SK-N-SH treated with all-trans-retinoic acid at 6 μM for 48 hours (cell line): Measurements from ENCODE around the gene DTX3L.
"Not testable (repeated sequence)": the region's sequence is repeated elsewhere in the genome, so short reads cannot be mapped to it uniquely, and the experiment has no call there.

ENCODE experiments used
- ATAC-seq: fragments of 200-7000 bp; cut with Tn5 transposase; 3 replicates; pipeline ENCODE4 v1.9.1; 2020; ENCODE audit warnings: mild to moderate bottlenecking, moderate library complexity
- ARNTL ChIP-seq: fragments of 450-650 bp; formaldehyde crosslinking; IDR thresholded peaks from 2 replicates; pipeline ENCODE4 v1.5.0; 2020; ENCODE audit warnings: low read depth, mild to moderate bottlenecking, moderate library complexity, borderline replicate concordance
- BACH2 ChIP-seq: fragments of 250-450 bp; sonication (Bioruptor Pico); IDR thresholded peaks from 2 replicates; pipeline ENCODE4 v1.9.0; 2021; ENCODE audit warnings: mild to moderate bottlenecking, borderline replicate concordance
- CREB5 ChIP-seq: fragments of 250-450 bp; sonication (Bioruptor Pico); IDR thresholded peaks from 2 replicates; pipeline ENCODE4 v1.5.1; 2020; ENCODE audit warnings: low read depth, mild to moderate bottlenecking, moderate library complexity
- CSDC2 ChIP-seq: fragments of 250-450 bp; sonication (Bioruptor Pico); IDR thresholded peaks from 2 replicates; pipeline ENCODE4 v1.5.0; 2020; ENCODE audit warnings: mild to moderate bottlenecking, moderate library complexity
- CSRNP3 ChIP-seq: fragments of 250-450 bp; sonication (Bioruptor Pico); IDR thresholded peaks from 2 replicates; pipeline ENCODE4 v1.5.1; 2021; ENCODE audit warnings: mild to moderate bottlenecking, moderate library complexity
- ESRRG ChIP-seq: fragments of 250-450 bp; sonication (Bioruptor Pico); IDR thresholded peaks from 2 replicates; pipeline ENCODE4 v1.6.1; 2021; ENCODE audit warnings: mild to moderate bottlenecking
- GLIS3 ChIP-seq: fragments of 250-450 bp; sonication (Bioruptor Pico); IDR thresholded peaks from 2 replicates; pipeline ENCODE4 v1.5.0; 2020; ENCODE audit warnings: mild to moderate bottlenecking, moderate library complexity
- ISL1 ChIP-seq: fragments of 250-450 bp; sonication (Bioruptor Pico); IDR thresholded peaks from 2 replicates; pipeline ENCODE4 v2.1.2; 2022; ENCODE audit warnings: mild to moderate bottlenecking, moderate library complexity
- OSR1 ChIP-seq: fragments of 250-450 bp; sonication (Bioruptor Pico); IDR thresholded peaks from 2 replicates; pipeline ENCODE4 v1.8.0; 2022; ENCODE audit warnings: moderate library complexity, mild to moderate bottlenecking, inconsistent platforms
- PPARA ChIP-seq: fragments of 250-450 bp; sonication (Bioruptor Pico); IDR thresholded peaks from 2 replicates; pipeline ENCODE4 v1.5.0; 2020; ENCODE audit warnings: mild to moderate bottlenecking, borderline replicate concordance
- RARB ChIP-seq: fragments of 250-450 bp; sonication (Bioruptor Pico); IDR thresholded peaks from 2 replicates; pipeline ENCODE4 v1.8.0; 2021; ENCODE audit warnings: mild to moderate bottlenecking, moderate library complexity
- SNAI2 ChIP-seq: fragments of 250-450 bp; sonication (Bioruptor Pico); IDR thresholded peaks from 2 replicates; pipeline ENCODE4 v1.5.0; 2020; ENCODE audit warnings: mild to moderate bottlenecking, moderate library complexity
- TCF4 ChIP-seq: fragments of 250-450 bp; sonication (Bioruptor Pico); IDR thresholded peaks from 2 replicates; pipeline ENCODE4 v1.8.0; 2021; ENCODE audit warnings: mild to moderate bottlenecking, moderate library complexity, borderline replicate concordance
- ZC3H10 ChIP-seq: fragments of 250-450 bp; sonication (Bioruptor Pico); IDR thresholded peaks from 2 replicates; pipeline ENCODE4 v1.5.1; 2021; ENCODE audit warnings: mild to moderate bottlenecking, moderate library complexity
- ZFP3 ChIP-seq: fragments of 250-450 bp; sonication (Bioruptor Pico); IDR thresholded peaks from 2 replicates; pipeline ENCODE4 v1.5.0; 2020; ENCODE audit warnings: mild to moderate bottlenecking, moderate library complexity
- ZFP30 ChIP-seq: fragments of 450-650 bp; formaldehyde crosslinking; IDR thresholded peaks from 2 replicates; pipeline ENCODE4 v1.5.0; 2022; ENCODE audit warnings: mild to moderate bottlenecking, moderate library complexity
- ZNF565 ChIP-seq: fragments of 450-650 bp; formaldehyde crosslinking; conservative IDR thresholded peaks from 2 replicates; pipeline ENCODE4 v1.5.0; 2020; ENCODE audit warnings: low read depth, mild to moderate bottlenecking, moderate library complexity
- ZNF70 ChIP-seq: fragments of 450-650 bp; formaldehyde crosslinking; IDR thresholded peaks from 2 replicates; pipeline ENCODE4 v1.5.0; 2020; ENCODE audit warnings: mild to moderate bottlenecking, moderate library complexity
- ZNF8 ChIP-seq: fragments of 450-650 bp; formaldehyde crosslinking; IDR thresholded peaks from 2 replicates; pipeline ENCODE4 v1.5.0; 2020; ENCODE audit warnings: mild to moderate bottlenecking, moderate library complexity
- TF ChIP-seq, protein P1 (sequence below): fragments of 250-450 bp; sonication (Bioruptor Pico); IDR thresholded peaks from 2 replicates; pipeline ENCODE4 v1.8.0; 2021; ENCODE audit warnings: low read depth, mild to moderate bottlenecking, moderate library complexity, borderline replicate concordance

The DTX3L gene

DNA sequence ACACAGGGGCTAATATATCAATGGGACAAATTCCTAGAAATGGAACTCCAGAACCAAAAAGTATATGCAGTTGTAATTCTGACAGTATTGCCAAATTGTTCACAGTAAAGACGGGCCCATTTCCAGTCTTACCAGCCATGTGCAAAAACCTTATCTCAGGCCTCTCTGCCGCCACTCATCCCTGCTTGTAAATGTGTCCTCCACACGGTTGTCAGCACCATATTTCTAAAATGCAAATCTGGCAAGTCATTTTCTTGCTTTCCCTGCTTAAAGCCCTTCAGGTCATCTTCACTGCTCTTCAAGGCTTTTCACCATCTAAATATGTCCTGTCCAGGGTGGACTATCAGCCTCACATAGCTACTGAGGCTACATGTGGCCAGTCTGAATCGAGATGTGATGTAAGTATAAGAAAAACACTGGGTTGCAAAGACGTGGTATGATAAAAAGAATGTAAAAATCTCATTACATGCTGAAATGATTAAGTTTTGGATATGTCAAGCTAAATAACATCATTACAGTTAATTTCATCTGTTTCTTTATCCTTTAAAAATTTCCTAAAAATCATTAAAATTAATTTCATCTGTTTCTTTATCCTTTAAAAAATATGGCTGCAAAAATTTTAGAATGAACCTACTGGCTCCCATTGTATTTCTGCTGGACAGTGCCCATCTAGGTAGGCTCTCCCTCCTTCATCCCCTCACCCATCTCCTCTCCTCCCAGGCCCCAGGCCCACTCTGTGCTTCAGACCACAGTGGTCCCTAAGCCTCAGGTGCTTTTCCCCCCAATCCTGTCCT lies 1.0 kb upstream of the DTX3L start:
- TF ChIP-seq ZNF8 (CRISPR knock-in tag), result no peak
- ATAC-seq, result peak; percentile 8; the same call in 2 of the 3 replicates

DNA sequence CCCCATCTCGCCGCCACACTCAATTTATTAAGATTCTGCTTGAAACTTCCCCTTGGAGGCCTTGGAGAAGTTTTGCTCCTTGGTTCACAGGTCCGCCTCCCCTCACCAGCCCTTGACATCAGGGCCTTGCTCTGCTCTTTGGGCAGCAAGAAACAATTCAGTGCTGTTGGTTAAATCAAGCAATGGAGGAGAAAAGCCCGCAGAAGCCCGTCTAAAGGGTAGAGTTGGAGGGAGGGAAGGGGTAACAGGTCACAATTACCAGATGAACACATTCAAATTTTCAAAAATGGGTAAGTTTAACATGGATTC lies 467 bp upstream of the DTX3L start:
- TF ChIP-seq, protein P1, sequence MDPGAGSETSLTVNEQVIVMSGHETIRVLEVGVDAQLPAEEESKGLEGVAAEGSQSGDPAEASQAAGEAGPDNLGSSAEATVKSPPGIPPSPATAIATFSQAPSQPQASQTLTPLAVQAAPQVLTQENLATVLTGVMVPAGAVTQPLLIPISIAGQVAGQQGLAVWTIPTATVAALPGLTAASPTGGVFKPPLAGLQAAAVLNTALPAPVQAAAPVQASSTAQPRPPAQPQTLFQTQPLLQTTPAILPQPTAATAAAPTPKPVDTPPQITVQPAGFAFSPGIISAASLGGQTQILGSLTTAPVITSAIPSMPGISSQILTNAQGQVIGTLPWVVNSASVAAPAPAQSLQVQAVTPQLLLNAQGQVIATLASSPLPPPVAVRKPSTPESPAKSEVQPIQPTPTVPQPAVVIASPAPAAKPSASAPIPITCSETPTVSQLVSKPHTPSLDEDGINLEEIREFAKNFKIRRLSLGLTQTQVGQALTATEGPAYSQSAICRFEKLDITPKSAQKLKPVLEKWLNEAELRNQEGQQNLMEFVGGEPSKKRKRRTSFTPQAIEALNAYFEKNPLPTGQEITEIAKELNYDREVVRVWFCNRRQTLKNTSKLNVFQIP (CRISPR knock-in tag), result no peak
- no peak for TF ChIP-seq SNAI2
- TF ChIP-seq ZFP3 (CRISPR knock-in tag), result no peak
- peak; percentile 20 for ATAC-seq

- not testable (repeated sequence) for ATAC-seq
These were observed 4.0 kb downstream of the DTX3L start for GRCh38 chr3:122568131-122568530.

- TF ChIP-seq CSDC2 (CRISPR knock-in tag) (no peak), BACH2 (CRISPR knock-in tag) (no peak), PPARA (no peak), ZNF565 (no peak), TCF4 (CRISPR knock-in tag) (no peak), ZFP3 (CRISPR knock-in tag) (no peak), ZNF70 (no peak), CREB5 (CRISPR knock-in tag) (no peak), ESRRG (CRISPR knock-in tag) (no peak), GLIS3 (CRISPR knock-in tag) (no peak), RARB (CRISPR knock-in tag) (no peak), ZNF8 (CRISPR knock-in tag) (no peak)
- TF ChIP-seq, protein P1 (CRISPR knock-in tag), result no peak
- ATAC-seq, result no peak
These were observed 4.6 kb downstream of the DTX3L start for GRCh38 chr3:122568755-122569154.

GRCh38 chr3:122572940-122573412 lies 8.8 kb downstream of the DTX3L start:
- ATAC-seq, result peak; percentile 30
- TF ChIP-seq ZNF8 (CRISPR knock-in tag), result no peak
- no peak for TF ChIP-seq ZC3H10 (CRISPR knock-in tag)
- no peak for TF ChIP-seq PPARA
- TF ChIP-seq, protein P1 (CRISPR knock-in tag), result no peak
- TF ChIP-seq, all 23 proteins: peak for 0

- ATAC-seq, result no peak
- TF ChIP-seq TCF4 (CRISPR knock-in tag) (no peak), ZFP30 (no peak), ZNF8 (CRISPR knock-in tag) (no peak), CSRNP3 (no peak), ZC3H10 (CRISPR knock-in tag) (no peak), ZFP3 (CRISPR knock-in tag) (no peak), ARNTL (CRISPR knock-in tag) (no peak), BACH2 (CRISPR knock-in tag) (no peak), ZNF565 (no peak), OSR1 (no peak), ISL1 (no peak), CREB5 (CRISPR knock-in tag) (no peak)
- TF ChIP-seq, protein P1 (CRISPR knock-in tag), result no peak
These were observed 12.2 kb downstream of the DTX3L start for GRCh38 chr3:122576174-122576940.
